ENCODE measurements around the gene CGB5.
"Not testable (repeated sequence)": the region's sequence is repeated elsewhere in the genome, so short reads cannot be mapped to it uniquely, and the experiment has no call there.

CGB5 gene

GRCh38 chr19:49039736-49040135, 3.9 kb upstream of the CGB5 start:
- WGBS, 2 experiments (ENCODE audit: insufficient coverage in 2 of 2): 100% methylated on average over 1 of the region's 9 CpGs; no CpG with 5 or more reads in 1 of the 2 experiments
- H3K4me3 ChIP-seq (ENCODE audit: extremely low read depth, insufficient read depth, low read length, poor library complexity, severe bottlenecking); H3K36me3 ChIP-seq (ENCODE audit: control insufficient read depth, insufficient read depth, low read length); H3K4me1 ChIP-seq (ENCODE audit: control insufficient read depth, insufficient read depth, low read length, poor library complexity, severe bottlenecking); H3K27ac ChIP-seq (ENCODE audit: low read depth, low read length, severe bottlenecking); H3K9me3 ChIP-seq (ENCODE audit: control insufficient read depth, low read length): not testable (repeated sequence)

- no peaks in the 10 kb centered on the region for H3K9me3 ChIP-seq (ENCODE audit: control insufficient read depth, low read length)
- no peak overlapping the region for H3K27ac ChIP-seq (ENCODE audit: low read depth, low read length, severe bottlenecking)
- WGBS, 2 experiments (ENCODE audit: insufficient coverage in 2 of 2): 69 to 70% methylated on average over 10 to 15 of the region's 17 CpGs
- H3K4me3 ChIP-seq (ENCODE audit: extremely low read depth, insufficient read depth, low read length, poor library complexity, severe bottlenecking): no peak overlapping the region
- peaks cover 9% of the 10 kb centered on the region for H3K4me1 ChIP-seq (ENCODE audit: control insufficient read depth, insufficient read depth, low read length, poor library complexity, severe bottlenecking)
- no peaks in the 10 kb centered on the region for H3K36me3 ChIP-seq (ENCODE audit: control insufficient read depth, insufficient read depth, low read length)
Observed at GRCh38 chr19:49042177-49042576, 1.5 kb upstream of the CGB5 start.

DNA sequence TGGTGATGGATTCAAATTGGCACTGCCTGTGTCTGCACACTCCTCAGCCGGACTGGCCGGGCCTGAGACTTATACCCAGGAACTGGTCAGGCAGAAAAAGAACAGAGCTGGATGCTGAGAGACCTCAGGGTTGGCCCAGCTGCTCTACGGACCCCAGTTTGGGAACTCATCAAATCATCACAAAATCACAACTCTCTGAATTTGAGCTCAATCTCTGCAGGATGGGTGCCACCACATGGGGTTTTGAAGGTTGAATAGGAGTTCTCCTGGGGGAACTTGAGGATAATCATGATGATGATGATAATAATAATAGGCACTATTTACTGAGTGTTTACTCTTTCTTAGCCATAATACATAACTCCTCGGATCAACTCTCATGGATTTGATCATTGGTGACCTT, 982 bp upstream of the CGB5 start:
- H3K4me3 ChIP-seq (ENCODE audit: extremely low read depth, insufficient read depth, low read length, poor library complexity, severe bottlenecking); H3K27ac ChIP-seq (ENCODE audit: low read depth, low read length, severe bottlenecking); H3K36me3 ChIP-seq (ENCODE audit: control insufficient read depth, insufficient read depth, low read length); H3K4me1 ChIP-seq (ENCODE audit: control insufficient read depth, insufficient read depth, low read length, poor library complexity, severe bottlenecking); H3K9me3 ChIP-seq (ENCODE audit: control insufficient read depth, low read length): not testable (repeated sequence)
- no CpG with 5 or more reads among the region's 4 CpGs for WGBS, 2 experiments (ENCODE audit: insufficient coverage in 2 of 2)

GRCh38 chr19:49049011-49049410, 5.4 kb downstream of the CGB5 start, which contains the start of gene CGB8:
TSS of gene CGB8 (minus strand) at chr19:49049111. CDS start at chr19:49048739, 372 bp downstream.
- H3K4me1 ChIP-seq (ENCODE audit: control insufficient read depth, insufficient read depth, low read length, poor library complexity, severe bottlenecking); H3K9me3 ChIP-seq (ENCODE audit: control insufficient read depth, low read length); H3K27ac ChIP-seq (ENCODE audit: low read depth, low read length, severe bottlenecking); H3K36me3 ChIP-seq (ENCODE audit: control insufficient read depth, insufficient read depth, low read length); H3K4me3 ChIP-seq (ENCODE audit: extremely low read depth, insufficient read depth, low read length, poor library complexity, severe bottlenecking): not testable (repeated sequence)
- WGBS, 2 experiments (ENCODE audit: insufficient coverage in 2 of 2): 87 to 93% methylated on average over 3 to 6 of the region's 12 CpGs

GRCh38 chr19:49049834-49050233, 6.2 kb downstream of the CGB5 start:
- H3K27ac ChIP-seq (ENCODE audit: low read depth, low read length, severe bottlenecking); H3K4me1 ChIP-seq (ENCODE audit: control insufficient read depth, insufficient read depth, low read length, poor library complexity, severe bottlenecking); H3K9me3 ChIP-seq (ENCODE audit: control insufficient read depth, low read length); H3K4me3 ChIP-seq (ENCODE audit: extremely low read depth, insufficient read depth, low read length, poor library complexity, severe bottlenecking); H3K36me3 ChIP-seq (ENCODE audit: control insufficient read depth, insufficient read depth, low read length): not testable (repeated sequence)
- no CpG with 5 or more reads among the region's 4 CpGs for WGBS, 2 experiments (ENCODE audit: insufficient coverage in 2 of 2)

- H3K9me3 ChIP-seq (ENCODE audit: control insufficient read depth, low read length); H3K4me3 ChIP-seq (ENCODE audit: extremely low read depth, insufficient read depth, low read length, poor library complexity, severe bottlenecking); H3K4me1 ChIP-seq (ENCODE audit: control insufficient read depth, insufficient read depth, low read length, poor library complexity, severe bottlenecking); H3K27ac ChIP-seq (ENCODE audit: low read depth, low read length, severe bottlenecking); H3K36me3 ChIP-seq (ENCODE audit: control insufficient read depth, insufficient read depth, low read length): not testable (repeated sequence)
- WGBS, 2 experiments (ENCODE audit: insufficient coverage in 2 of 2): 76 to 77% methylated on average over 18 to 21 of the region's 24 CpGs
Observed at GRCh38 chr19:49050376-49051033, 6.9 kb downstream of the CGB5 start.

DNA sequence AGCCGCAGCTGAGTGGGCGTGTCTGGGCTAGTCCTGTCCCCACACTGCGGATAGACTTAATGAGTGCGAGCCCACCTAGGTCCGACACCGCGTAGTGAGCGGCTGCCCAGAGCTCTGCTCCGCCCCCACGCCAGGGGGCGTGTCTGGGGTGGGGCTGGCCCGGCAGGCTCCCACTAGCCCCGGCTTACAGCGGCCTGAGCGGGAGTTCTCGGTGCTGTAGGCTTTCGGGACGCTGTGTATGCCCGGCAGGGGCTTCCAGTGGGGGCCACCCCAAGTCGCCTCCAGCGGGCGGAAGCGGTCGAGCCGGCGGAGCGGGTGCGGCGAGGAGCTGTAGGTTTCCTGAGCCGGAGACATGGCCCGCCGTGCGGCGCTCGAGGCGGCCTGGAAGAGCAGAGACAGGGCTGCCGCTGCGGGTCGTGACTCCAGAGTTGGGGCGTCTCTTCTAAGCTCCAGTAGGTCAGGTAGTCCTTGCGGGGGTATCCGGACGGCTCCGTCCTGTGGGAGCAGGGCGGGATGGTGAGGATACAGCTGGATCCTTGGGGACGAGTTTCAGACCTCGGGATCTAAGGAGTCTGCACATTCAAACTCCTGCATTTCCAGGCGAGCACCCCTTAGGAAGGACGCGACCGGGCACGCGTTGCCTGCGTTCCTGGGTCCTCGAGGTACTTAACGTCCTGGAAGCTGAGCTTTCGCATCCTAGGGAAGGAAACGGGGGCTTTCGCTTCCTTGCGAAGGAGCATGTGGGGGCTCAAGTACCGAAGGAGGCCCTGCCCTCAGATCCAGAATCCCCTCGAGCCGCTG, 12.7 kb downstream of the CGB5 start:
- Histone ChIP-seq H3K9me3 (ENCODE audit: control insufficient read depth, low read length) (no peaks in the 10 kb centered on the region), H3K27ac (ENCODE audit: low read depth, low read length, severe bottlenecking) (no peak overlapping the region), H3K4me3 (ENCODE audit: extremely low read depth, insufficient read depth, low read length, poor library complexity, severe bottlenecking) (peak overlapping the region; percentile 44), H3K4me1 (ENCODE audit: control insufficient read depth, insufficient read depth, low read length, poor library complexity, severe bottlenecking) (no peaks in the 10 kb centered on the region), H3K36me3 (ENCODE audit: control insufficient read depth, insufficient read depth, low read length) (no peaks in the 10 kb centered on the region)
- WGBS, 2 experiments (ENCODE audit: insufficient coverage in 2 of 2): 3% methylated on average over 43 to 51 of the region's 63 CpGs

DNA sequence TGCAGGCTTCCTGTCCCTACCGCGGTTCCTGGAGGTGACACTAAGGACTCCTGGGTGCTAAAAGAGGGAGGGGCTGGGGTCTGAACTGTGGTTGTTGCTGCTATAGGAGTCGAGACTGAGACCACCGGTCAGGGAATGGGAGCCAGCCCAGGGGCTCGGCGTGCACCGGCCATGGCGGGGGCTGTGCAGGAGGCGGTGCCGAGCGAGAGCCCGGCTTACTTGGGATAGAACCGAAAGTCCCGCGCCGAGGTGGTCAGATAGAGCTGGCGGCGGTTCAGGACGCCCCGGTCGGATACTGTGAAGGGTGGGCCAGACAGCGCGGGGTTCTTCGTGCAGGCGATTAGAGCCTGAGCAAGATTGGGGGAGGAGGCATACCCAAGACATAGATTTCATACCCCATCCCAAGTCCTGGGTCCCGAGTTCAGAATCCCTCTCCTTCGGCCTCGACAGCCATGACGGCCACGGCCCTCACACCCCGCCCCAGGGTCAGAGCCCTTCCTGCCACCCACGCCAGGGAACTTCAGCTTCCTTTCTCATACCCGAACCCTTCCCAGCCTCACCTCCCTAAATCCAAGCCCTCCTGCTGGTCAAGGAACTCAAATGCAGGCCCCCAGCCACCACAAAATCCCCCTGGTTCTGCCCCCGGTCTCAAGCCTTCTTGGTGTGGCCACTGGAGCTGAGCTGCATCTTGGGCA, 13.4 kb downstream of the CGB5 start:
- H3K36me3 ChIP-seq (ENCODE audit: control insufficient read depth, insufficient read depth, low read length); H3K27ac ChIP-seq (ENCODE audit: low read depth, low read length, severe bottlenecking); H3K9me3 ChIP-seq (ENCODE audit: control insufficient read depth, low read length); H3K4me1 ChIP-seq (ENCODE audit: control insufficient read depth, insufficient read depth, low read length, poor library complexity, severe bottlenecking): not testable (repeated sequence)
- WGBS, 2 experiments (ENCODE audit: insufficient coverage in 2 of 2): 23 to 32% methylated on average over 11 to 25 of the region's 34 CpGs
- H3K4me3 ChIP-seq (ENCODE audit: extremely low read depth, insufficient read depth, low read length, poor library complexity, severe bottlenecking): peak overlapping the region; percentile 44

GRCh38 chr19:49057636-49058234, 14.1 kb downstream of the CGB5 start, which contains the start of gene CGB7:
TSS of gene CGB7 (minus strand) at chr19:49057749. CDS start at chr19:49055375, 2,374 bp downstream.
- Histone ChIP-seq H3K9me3 (ENCODE audit: control insufficient read depth, low read length) (no peaks in the 10 kb centered on the region), H3K27ac (ENCODE audit: low read depth, low read length, severe bottlenecking) (no peak within 1 kb of the TSS), H3K4me1 (ENCODE audit: control insufficient read depth, insufficient read depth, low read length, poor library complexity, severe bottlenecking) (no peaks in the 10 kb centered on the region), H3K36me3 (ENCODE audit: control insufficient read depth, insufficient read depth, low read length) (no peaks in the 10 kb centered on the region), H3K4me3 (ENCODE audit: extremely low read depth, insufficient read depth, low read length, poor library complexity, severe bottlenecking) (peak within 1 kb of the TSS; percentile 44)
- WGBS, 2 experiments (ENCODE audit: insufficient coverage in 2 of 2): 10 to 14% methylated on average over 29 to 31 of the region's 38 CpGs

DNA sequence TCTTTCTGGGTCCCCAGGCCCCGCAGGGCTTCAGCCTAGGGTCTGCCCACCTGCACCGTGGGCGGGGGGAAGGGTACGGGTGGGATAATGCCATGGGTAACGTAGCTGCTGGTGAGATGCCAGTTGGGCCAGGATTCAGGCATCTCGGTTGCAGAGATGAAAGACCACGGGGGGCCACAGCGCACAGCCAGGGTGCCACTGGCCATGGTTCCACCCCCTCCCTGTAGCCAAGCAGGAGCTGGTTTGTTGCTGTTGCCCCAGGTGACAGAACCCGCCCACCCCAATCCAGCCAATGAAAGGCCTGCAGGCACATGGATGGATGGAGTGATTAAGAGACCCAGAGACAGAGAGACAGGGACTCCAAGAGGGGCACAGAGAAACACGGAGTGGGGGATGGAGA, 14.9 kb downstream of the CGB5 start:
- WGBS, 2 experiments (ENCODE audit: insufficient coverage in 2 of 2): 80 to 81% methylated on average over 7 to 8 of the region's 10 CpGs
- Histone ChIP-seq H3K4me1 (ENCODE audit: control insufficient read depth, insufficient read depth, low read length, poor library complexity, severe bottlenecking) (no peaks in the 10 kb centered on the region), H3K9me3 (ENCODE audit: control insufficient read depth, low read length) (no peaks in the 10 kb centered on the region), H3K36me3 (ENCODE audit: control insufficient read depth, insufficient read depth, low read length) (no peaks in the 10 kb centered on the region), H3K4me3 (ENCODE audit: extremely low read depth, insufficient read depth, low read length, poor library complexity, severe bottlenecking) (no peak overlapping the region), H3K27ac (ENCODE audit: low read depth, low read length, severe bottlenecking) (no peak overlapping the region)

Data from mesodermal cell (in vitro differentiated cells).